ENCODE data around the gene HIPK4.
"Not testable (repeated sequence)": the region's sequence is repeated elsewhere in the genome, so short reads cannot be mapped to it uniquely, and the experiment has no call there.

The HIPK4 gene

GRCh38 chr19:40335855-40336600, 54.0 kb downstream of the HIPK4 start:
- DNase-seq, result no peak

GRCh38 chr19:40335101-40335500, 54.9 kb downstream of the HIPK4 start:
- no peak for DNase-seq

- not testable (repeated sequence) for DNase-seq
These were observed 56.9 kb downstream of the HIPK4 start for GRCh38 chr19:40333083-40333482.

- DNase-seq, result no peak
These were observed 57.3 kb downstream of the HIPK4 start for GRCh38 chr19:40332669-40333068.

GRCh38 chr19:40331052-40331451, 58.9 kb downstream of the HIPK4 start:
- DNase-seq, result no peak
